Psoas muscle (tissue), 8 donors: ENCODE measurements around the gene ARHGEF17. TPM values are rescaled to one million over a fixed set of nuclear protein-coding genes. Genes with fewer than 3 reads are reported as not detected.

Source experiments
- ATAC-seq, 4 donors: fragments of 200-7000 bp; cut with Tn5 transposase; one replicate each; pipeline ENCODE4 v1.9.1; 2020; ENCODE audit warnings: moderate library complexity in 3 of 4, mild to moderate bottlenecking in 2 of 4
- DNase-seq, 2 donors: peaks; one replicate each; pipeline ENCODE4 v3.0.0-alpha.2; 2020
- H3K27ac ChIP-seq: fragments of 200-600 bp; one replicate; pipeline ENCODE4 v1.8.0; 2022
- H3K27me3 ChIP-seq, 3 donors: fragments of 200-600 bp in 1 of 3; one replicate each; pipeline versions ENCODE4 v1.6.1 to v1.8.0; 2013 to 2022; ENCODE audit warnings: low read length in 2 of 3, mild to moderate bottlenecking in 2 of 3, moderate library complexity in 1 of 3; ENCODE audit not compliant: insufficient read depth in 3 of 3
- H3K36me3 ChIP-seq, 2 donors: fragments of 200-600 bp in 1 of 2; one replicate each; pipeline versions ENCODE4 v1.6.1 to v1.8.0; 2013 to 2022; ENCODE audit warnings: low read depth in 1 of 2, mild to moderate bottlenecking in 1 of 2, moderate library complexity in 1 of 2; ENCODE audit not compliant: insufficient read depth in 1 of 2
- H3K4me1 ChIP-seq: fragments of 200-600 bp; one replicate; pipeline ENCODE4 v1.8.0; 2022
- H3K4me3 ChIP-seq: fragments of 200-600 bp; one replicate; pipeline ENCODE4 v1.8.0; 2022; ENCODE audit warnings: mild to moderate bottlenecking
- H3K9me3 ChIP-seq: fragments of 200-600 bp; one replicate; pipeline ENCODE4 v1.8.0; 2022
- WGBS, 3 donors: extraction: QIAGEN DNeasy Blood & Tissue Kit; methylation state at CpG; one replicate each; pipeline versions ENCODE4 v1.1.6 to v1.1.7; 2013; 5-methylcytosine and 5-hydroxymethylcytosine counted together
- intact Hi-C, 2 donors: fragments of 100-400 bp; cut with DNase I; formaldehyde crosslinking; loops; one replicate each; pipeline versions ENCODE4 v1.11.0 to v1.14.2; 2022
- polyA plus RNA-seq, 3 donors: library from polyadenylated mRNA; stranded (reverse); fragments of 200-250 nt; gene quantifications; one replicate each; pipeline ENCODE4 v1.2.3, GENCODE V29; 2013
- total RNA-seq, 4 donors: library from RNA; stranded (reverse); fragmentation: NEBNext Ultra II Directional in 2 of 4; extraction: Animal tissue kit (Norgen Biotek cat#: 25700) in 2 of 4; gene quantifications; one replicate each; pipeline versions ENCODE4 v1.2.1 to v1.2.4, GENCODE V29; 2021 to 2023
- TF ChIP-seq, protein P1 (sequence below): fragments of 200-600 bp; IDR thresholded peaks from one replicate; pipeline ENCODE4 v1.8.0; 2022; ENCODE audit warnings: antibody characterized with exemption
- donor health status: healthy with polysubstance abuse.
- donor health status: DM: no; HTN: no; CAD: no; lungs with moderate emphysema.
- donor health status: Bipolar disorder and iron deficiency.
- donor health status: healthy.
- donor health status: DM: yes; HTN: yes; CAD: no.
- donor health status: DM: no; HTN: no; CAD: no.
- donor health status: DM: no; HTN: no; CAD: no.
- donor health status: DM: yes; HTN: yes; CAD: no.

ARHGEF17 gene
- total and polyA plus RNA-seq, 7 donors: 5.7 to 38.4 (median 10.8) TPM

DNA sequence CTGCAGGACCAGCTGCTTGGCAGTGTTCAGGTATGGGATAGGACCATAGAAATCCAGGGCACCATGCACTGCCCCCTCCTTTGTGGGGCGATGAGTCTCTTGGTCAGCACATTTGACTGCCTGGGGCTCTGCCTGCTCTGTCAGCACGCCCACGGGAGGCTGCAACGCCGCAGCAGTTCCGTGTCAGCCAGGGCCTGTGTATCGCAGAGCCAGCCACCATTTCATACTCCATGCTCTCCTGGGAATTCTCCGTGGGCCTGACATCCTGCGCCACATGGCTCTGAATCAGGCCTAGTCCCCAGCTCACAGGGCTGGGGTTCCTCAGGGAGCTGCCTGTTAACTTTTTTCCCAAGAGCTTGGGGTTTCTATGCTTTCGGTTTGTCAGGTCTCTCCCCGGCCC is 51.3 kb downstream of the ARHGEF17 start:
- no peak overlapping the region for H3K4me3 ChIP-seq
- H3K4me1 ChIP-seq: peaks cover 12% of the 10 kb centered on the region
- H3K9me3 ChIP-seq: no peaks in the 10 kb centered on the region
- TF ChIP-seq, protein P1, sequence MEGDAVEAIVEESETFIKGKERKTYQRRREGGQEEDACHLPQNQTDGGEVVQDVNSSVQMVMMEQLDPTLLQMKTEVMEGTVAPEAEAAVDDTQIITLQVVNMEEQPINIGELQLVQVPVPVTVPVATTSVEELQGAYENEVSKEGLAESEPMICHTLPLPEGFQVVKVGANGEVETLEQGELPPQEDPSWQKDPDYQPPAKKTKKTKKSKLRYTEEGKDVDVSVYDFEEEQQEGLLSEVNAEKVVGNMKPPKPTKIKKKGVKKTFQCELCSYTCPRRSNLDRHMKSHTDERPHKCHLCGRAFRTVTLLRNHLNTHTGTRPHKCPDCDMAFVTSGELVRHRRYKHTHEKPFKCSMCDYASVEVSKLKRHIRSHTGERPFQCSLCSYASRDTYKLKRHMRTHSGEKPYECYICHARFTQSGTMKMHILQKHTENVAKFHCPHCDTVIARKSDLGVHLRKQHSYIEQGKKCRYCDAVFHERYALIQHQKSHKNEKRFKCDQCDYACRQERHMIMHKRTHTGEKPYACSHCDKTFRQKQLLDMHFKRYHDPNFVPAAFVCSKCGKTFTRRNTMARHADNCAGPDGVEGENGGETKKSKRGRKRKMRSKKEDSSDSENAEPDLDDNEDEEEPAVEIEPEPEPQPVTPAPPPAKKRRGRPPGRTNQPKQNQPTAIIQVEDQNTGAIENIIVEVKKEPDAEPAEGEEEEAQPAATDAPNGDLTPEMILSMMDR: no peak
- H3K27me3 ChIP-seq: no peaks in the 10 kb centered on the region
- ATAC-seq (peak; percentile 22 to 62 (median 34)), DNase-seq (peak; percentile 64 to 85)
- H3K36me3 ChIP-seq: peaks cover 0 to 47% of the 10 kb centered on the region in 2 donors
- H3K27ac ChIP-seq: peak overlapping the region; percentile 43
- 41 to 65% (median 53%) methylated on average over 11 of the region's 11 CpGs for WGBS, 3 donors
- intact Hi-C loops: no loop called here

GRCh38 chr11:73359930-73360742 is 52.1 kb downstream of the ARHGEF17 start:
- peak; percentile 65 to 83 for DNase-seq
- Histone ChIP-seq H3K27ac (peak overlapping the region; percentile 43), H3K27me3 (no peaks in the 10 kb centered on the region), H3K36me3 (peaks cover 0 to 53% of the 10 kb centered on the region in 2 donors), H3K4me1 (peaks cover 12% of the 10 kb centered on the region), H3K4me3 (no peak overlapping the region), H3K9me3 (no peaks in the 10 kb centered on the region)
- 70 to 75% (median 70%) methylated on average over 19 of the region's 19 CpGs for WGBS, 3 donors
- peak; percentile 80 to 88 (median 86) for ATAC-seq
- TF ChIP-seq, protein P1: peak; percentile 54
- intact Hi-C loops: no loop called here

GRCh38 chr11:73360743-73361369 is 52.8 kb downstream of the ARHGEF17 start:
- no peaks in the 10 kb centered on the region for H3K9me3 ChIP-seq
- H3K27me3 ChIP-seq: no peaks in the 10 kb centered on the region
- ATAC-seq: no peak
- intact Hi-C loops: no loop called here
- 92 to 97% (median 93%) methylated on average over 8 of the region's 8 CpGs for WGBS, 3 donors
- H3K36me3 ChIP-seq: peaks cover 0 to 60% of the 10 kb centered on the region in 2 donors
- H3K27ac ChIP-seq: no peak overlapping the region
- H3K4me3 ChIP-seq: no peak overlapping the region
- peaks cover 12% of the 10 kb centered on the region for H3K4me1 ChIP-seq
- TF ChIP-seq, protein P1: no peak
- no peak for DNase-seq

DNA sequence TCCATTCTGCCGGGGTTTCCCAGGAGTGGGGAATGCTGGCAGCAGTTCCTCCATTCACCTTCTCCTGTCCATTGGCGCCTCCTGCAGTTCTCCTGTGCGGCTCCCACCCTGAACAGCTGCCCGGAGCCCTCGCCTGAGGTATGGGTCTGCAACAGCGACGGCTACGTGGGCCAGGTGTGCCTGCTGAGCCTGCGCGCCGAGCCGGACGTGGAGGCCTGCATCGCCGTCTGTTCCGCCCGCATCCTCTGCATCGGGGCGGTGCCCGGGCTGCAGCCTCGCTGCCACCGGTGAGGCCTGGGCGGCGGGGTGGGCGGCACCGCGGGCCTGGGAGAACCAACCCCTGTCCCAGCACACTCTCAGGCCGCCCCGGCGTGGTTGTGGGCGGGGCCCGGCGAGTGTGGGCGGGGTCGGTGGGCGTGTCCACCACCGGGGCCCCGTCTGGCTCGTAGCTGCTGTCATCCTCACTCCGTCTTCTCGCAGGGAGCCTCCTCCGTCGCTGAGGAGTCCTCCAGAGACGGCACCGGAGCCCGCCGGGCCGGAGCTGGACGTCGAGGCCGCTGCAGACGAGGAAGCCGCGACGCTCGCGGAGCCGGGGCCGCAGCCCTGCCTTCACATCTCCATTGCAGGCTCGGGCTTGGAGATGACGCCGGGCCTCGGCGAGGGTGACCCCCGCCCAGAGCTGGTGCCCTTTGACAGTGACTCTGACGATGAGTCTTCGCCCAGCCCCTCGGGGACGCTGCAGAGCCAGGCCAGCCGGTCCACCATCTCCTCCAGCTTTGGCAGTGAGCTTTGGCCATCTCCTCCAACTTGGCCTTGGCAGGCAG is 54.1 kb downstream of the ARHGEF17 start:
- Histone ChIP-seq H3K36me3 (peaks cover 0 to 58% of the 10 kb centered on the region in 2 donors), H3K9me3 (no peaks in the 10 kb centered on the region), H3K27me3 (no peaks in the 10 kb centered on the region), H3K4me3 (no peak overlapping the region), H3K4me1 (peaks cover 12% of the 10 kb centered on the region), H3K27ac (no peak overlapping the region)
- DNase-seq: no peak
- WGBS, 3 donors: 77 to 81% (median 78%) methylated on average over 63 to 70 of the region's 70 CpGs
- TF ChIP-seq, protein P1: no peak
- no peak for ATAC-seq
- intact Hi-C loops: no loop called here
